Head of caudate nucleus (tissue), 42 donors: ENCODE results near the gene SLC25A1.

ENCODE experiments used
- DNase-seq, 42 donors: peaks; one replicate each; pipeline versions ENCODE4 v3.0.0 to v3.0.0-alpha.2; 2020 to 2021; ENCODE audit warnings: mixed read lengths in 7 of 42
- intact Hi-C: fragments of 100-400 bp; cut with DNase I; formaldehyde crosslinking; loops from one replicate; pipeline ENCODE4 v1.15.0; 2022

Gene SLC25A1

DNA sequence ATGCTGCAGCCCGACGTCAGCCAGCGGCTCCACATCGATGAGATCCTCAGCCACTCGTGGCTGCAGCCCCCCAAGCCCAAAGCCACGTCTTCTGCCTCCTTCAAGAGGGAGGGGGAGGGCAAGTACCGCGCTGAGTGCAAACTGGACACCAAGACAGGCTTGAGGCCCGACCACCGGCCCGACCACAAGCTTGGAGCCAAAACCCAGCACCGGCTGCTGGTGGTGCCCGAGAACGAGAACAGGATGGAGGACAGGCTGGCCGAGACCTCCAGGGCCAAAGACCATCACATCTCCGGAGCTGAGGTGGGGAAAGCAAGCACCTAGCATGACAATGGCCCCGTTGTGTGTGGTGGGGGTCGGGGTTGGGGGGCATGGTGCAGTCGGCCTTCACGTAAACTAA, 46.4 kb downstream of the SLC25A1 start:
- no peak for DNase-seq

DNA sequence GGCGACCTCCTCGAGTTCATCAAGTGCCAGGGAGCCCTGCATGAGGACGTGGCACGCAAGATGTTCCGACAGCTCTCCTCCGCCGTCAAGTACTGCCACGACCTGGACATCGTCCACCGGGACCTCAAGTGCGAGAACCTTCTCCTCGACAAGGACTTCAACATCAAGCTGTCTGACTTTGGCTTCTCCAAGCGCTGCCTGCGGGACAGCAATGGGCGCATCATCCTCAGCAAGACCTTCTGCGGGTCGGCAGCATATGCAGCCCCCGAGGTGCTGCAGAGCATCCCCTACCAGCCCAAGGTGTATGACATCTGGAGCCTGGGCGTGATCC, 46.9 kb downstream of the SLC25A1 start:
- no peak for DNase-seq
- intact Hi-C loops, result no loop called here

More for the DNA sequence above, 46.4 kb downstream of the SLC25A1 start:
- intact Hi-C loops, result no loop called here

DNA sequence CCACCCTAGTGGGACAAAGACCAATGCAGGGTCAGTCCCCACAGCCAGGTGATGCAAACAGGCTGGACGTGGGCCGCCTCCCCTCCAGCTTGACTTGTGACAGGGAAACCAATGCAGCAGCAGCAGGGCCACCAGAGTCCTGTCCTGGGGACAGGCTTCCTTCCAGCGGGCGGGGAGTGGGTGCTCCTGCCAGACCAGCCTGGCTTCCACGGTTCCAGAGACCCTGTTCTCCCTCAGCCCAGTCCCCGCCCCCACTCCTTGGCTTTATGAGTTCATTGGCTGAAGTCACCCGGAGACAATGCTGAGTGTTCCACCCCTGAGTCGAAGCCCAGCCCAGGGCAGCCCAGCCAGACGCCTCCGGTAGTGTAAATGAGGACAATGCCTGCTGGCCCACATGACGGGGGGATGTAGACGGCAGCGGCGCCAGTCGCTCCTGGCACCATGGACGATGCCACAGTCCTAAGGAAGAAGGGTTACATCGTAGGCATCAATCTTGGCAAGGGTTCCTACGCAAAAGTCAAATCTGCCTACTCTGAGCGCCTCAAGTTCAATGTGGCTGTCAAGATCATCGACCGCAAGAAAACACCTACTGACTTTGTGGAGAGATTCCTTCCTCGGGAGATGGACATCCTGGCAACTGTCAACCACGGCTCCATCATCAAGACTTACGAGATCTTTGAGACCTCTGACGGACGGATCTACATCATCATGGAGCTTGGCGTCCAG, 47.4 kb downstream of the SLC25A1 start, which contains the start of gene TSSK2:
Gene TSSK2, plus strand, starts transcription at position 350 of the 726 bp plus-strand sequence. Its CDS starts 92 bp downstream, at position 442.
- intact Hi-C loops, result no loop called here
- peak in 8 of 42 donors; percentile 26 to 71 (median 39) for DNase-seq

DNA sequence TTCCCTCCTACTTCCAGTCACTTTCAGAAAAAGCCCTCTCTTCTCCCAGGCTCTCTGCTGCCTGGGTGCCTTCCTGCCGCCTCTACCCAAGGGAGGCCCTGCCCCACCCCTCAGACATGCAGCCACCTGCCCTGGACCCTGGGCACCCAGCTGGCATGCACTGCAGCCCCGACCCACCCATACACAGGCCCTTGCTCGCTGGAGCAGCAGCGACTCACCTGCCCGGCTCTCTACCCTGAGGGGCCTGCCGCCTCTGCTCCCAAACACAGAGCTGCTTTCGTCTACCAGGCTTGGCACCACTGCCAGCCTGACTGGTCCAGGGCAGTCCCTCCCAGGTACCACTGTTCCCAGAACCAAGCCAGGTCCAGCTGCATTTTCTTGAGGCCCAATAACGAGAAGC, 48.7 kb downstream of the SLC25A1 start:
- intact Hi-C loops, result no loop called here
- no peak for DNase-seq

DNA sequence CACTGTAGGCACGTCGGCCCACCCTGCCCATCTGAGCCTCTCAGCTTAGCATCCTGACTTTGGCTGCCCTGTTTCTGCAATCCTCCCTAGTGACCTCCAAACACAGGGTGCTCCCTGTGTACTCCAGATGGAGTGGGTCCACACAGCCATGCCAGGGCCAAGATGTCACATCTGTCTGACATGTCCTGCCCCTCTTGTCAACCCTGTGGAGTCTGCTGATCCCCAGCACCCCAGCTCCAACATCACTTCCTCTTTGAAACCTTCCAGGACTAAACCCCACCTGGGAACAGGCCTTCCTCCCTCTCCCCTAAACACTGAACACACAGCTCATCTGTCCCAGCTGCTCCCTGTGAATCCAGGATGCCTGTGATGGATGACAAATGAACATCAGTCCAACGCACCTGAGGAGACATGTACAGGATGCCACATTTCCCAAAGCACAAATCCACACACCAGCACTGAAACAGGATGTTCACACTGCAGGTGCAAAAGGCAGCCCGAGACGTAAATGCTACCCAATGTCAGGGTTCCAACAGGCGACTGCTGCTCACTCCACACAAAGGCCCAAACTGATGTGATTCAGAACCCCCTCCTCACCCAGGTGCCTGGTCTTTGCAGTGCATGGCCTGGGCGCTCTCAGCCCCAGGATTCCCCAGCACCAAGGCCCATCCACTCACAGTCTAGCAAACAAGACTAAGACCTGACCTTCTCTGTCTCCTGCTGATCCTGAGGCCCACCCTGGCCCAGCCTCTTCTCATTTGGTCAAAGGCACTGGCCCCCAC, 49.4 kb downstream of the SLC25A1 start:
- intact Hi-C loops, result no loop called here
- no peak for DNase-seq

DNA sequence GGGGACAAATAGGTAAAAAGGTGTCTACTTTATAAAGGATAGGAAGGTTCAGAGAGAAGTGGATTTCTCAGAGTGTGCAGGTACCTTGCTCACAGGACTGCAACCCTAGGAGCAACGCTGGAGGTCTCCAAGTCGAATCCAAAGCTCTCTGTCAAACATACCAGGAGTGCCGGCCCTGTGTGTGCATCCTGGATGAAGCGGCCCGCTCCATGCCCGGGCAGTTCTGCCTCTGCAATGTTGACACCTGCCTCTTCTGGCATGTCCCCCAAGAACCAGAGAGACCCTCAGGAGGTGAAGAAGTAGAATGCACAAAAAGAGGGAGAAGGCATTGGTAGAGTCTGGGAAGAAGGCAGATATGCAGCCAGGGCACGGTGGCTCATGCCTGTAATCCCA, 50.5 kb downstream of the SLC25A1 start:
- intact Hi-C loops, result no loop called here
- no peak for DNase-seq

DNA sequence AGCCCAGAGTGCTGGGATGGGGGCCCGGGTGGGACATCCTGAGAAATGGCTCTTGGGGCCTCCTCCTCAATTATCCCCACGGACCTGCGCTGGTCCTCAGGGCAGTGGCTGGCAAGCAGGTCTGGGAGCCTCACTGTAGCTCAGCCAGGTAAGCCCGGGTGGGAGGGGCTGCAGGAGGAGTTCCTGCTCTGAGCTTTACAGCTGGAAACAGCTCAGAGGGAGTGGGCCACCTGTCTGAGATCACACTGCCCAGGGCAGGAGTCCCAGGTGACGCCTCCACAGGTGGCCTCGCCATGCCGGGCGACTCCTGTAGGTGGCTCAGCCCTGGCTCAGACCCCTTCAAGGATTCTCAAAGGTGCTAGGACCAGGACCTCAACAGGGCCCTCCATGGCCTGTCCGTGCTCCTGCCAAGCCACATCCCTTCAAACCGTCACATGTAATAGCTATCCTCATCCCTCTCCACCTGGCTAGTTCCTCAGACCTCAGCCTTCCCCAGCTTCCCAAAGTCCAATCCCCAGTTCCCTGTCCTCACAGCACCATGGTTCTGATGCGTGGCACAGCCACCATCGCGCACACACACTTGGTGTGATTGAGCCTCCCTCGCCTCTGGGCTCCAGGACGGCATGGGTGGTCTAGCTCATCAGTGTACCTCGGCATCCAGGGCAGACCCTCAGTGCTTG, 51.1 kb downstream of the SLC25A1 start:
- no peak for DNase-seq
- intact Hi-C loops, result no loop called here

DNA sequence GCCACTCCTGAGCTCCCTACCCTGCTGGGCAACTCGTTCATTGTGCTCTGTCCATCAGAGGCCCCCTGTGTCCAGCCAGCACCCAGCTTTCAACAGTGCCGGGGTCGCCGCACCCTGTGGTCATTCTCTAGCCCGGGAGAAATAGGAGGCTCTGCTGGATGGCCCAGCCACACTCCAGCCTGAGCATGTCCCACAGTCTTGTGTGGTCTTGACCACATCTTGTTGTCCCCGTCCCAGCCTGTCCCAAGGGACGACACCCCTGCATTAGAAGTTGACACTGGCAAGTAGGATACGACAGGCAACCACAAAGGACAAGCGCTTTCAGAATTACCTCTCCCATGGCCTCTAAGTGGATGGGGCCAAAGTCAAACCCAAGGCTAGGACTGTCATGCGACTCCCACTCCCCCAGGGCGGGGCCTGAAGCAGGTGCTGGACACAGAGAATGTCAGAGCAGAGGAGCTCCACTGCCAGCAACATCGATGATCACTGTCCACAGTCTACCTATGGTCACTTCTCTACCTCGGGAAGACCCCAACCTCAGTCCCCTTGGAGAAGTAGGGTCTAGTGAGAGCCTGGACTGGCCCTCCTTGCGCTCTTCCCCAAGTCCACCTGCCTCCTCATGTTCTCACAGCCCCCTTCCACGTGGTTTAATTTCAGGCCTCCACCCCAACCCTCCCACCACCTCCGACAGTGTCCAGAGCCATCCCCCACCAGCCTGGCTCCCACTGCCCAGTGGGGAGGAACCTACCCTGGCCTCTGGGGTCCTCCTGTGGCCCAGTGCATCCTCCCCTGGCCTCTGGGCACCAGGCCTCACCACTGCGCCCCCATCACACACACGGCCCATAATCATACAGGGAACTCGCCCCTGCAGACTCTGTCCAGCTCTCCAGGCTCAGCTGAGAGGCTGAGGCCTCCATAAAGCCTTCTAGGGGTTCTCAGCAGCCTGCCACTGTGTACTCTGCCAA, 51.9 kb downstream of the SLC25A1 start:
- DNase-seq, result no peak
- intact Hi-C loops, result no loop called here
